ENCODE data around the gene EFHC1.

The EFHC1 gene

GRCh38 chr6:52560462-52560861, 140.3 kb downstream of the EFHC1 start:
- no peak for DNase-seq

GRCh38 chr6:52562911-52563310, 142.8 kb downstream of the EFHC1 start:
- DNase-seq: no peak

GRCh38 chr6:52564856-52565255, 144.7 kb downstream of the EFHC1 start:
- no peak for DNase-seq

GRCh38 chr6:52566201-52566600, 146.1 kb downstream of the EFHC1 start:
- no peak for DNase-seq

GRCh38 chr6:52566853-52567279, 146.7 kb downstream of the EFHC1 start:
- DNase-seq: no peak

- DNase-seq: no peak
Observed at GRCh38 chr6:52568320-52568719, 148.2 kb downstream of the EFHC1 start.

- DNase-seq: no peak
Observed at GRCh38 chr6:52570291-52570700, 150.2 kb downstream of the EFHC1 start.

- no peak for DNase-seq
Observed at GRCh38 chr6:52571099-52571755, 151.1 kb downstream of the EFHC1 start.

GRCh38 chr6:52572536-52572935, 152.4 kb downstream of the EFHC1 start:
- DNase-seq: no peak

GRCh38 chr6:52573295-52573694, 153.2 kb downstream of the EFHC1 start:
- DNase-seq: no peak
